ENCODE results near the gene OPCML.

OPCML gene

GRCh38 chr11:133019545-133020371 is 512.5 kb downstream of the OPCML start:
- Mint-ChIP-seq H3K4me3 (no peak overlapping the region), H3K9me3 (no peaks in the 10 kb centered on the region), H3K36me3 (ENCODE audit: low read depth) (no peaks in the 10 kb centered on the region), H3K27me3 (no peaks in the 10 kb centered on the region), H3K27ac (no peak overlapping the region), H3K4me1 (ENCODE audit: low read depth) (no peaks in the 10 kb centered on the region)
- intact Hi-C loops (cut with micrococcal nuclease): no loop called here

- no peaks in the 10 kb centered on the region for H3K27me3 Mint-ChIP-seq
- no peak overlapping the region for H3K4me3 Mint-ChIP-seq
- no peaks in the 10 kb centered on the region for H3K36me3 Mint-ChIP-seq (ENCODE audit: low read depth)
- no peaks in the 10 kb centered on the region for H3K9me3 Mint-ChIP-seq
- H3K27ac Mint-ChIP-seq: no peak overlapping the region
- H3K4me1 Mint-ChIP-seq (ENCODE audit: low read depth): no peaks in the 10 kb centered on the region
- intact Hi-C loops (cut with micrococcal nuclease): no loop called here
These were observed 516.8 kb downstream of the OPCML start for GRCh38 chr11:133015457-133015856.

GRCh38 chr11:133014337-133014736 is 518.0 kb downstream of the OPCML start:
- Mint-ChIP-seq H3K36me3 (ENCODE audit: low read depth) (no peaks in the 10 kb centered on the region), H3K9me3 (no peaks in the 10 kb centered on the region), H3K27me3 (no peaks in the 10 kb centered on the region), H3K27ac (no peak overlapping the region), H3K4me3 (no peak overlapping the region), H3K4me1 (ENCODE audit: low read depth) (no peaks in the 10 kb centered on the region)
- intact Hi-C loops (cut with micrococcal nuclease): no loop called here

- no peak overlapping the region for H3K27ac Mint-ChIP-seq
- no peaks in the 10 kb centered on the region for H3K9me3 Mint-ChIP-seq
- H3K4me3 Mint-ChIP-seq: no peak overlapping the region
These were observed 519.5 kb downstream of the OPCML start for GRCh38 chr11:133012803-133013202.

GRCh38 chr11:133011604-133012003 is 520.7 kb downstream of the OPCML start:
- no peak overlapping the region for H3K27ac Mint-ChIP-seq
- H3K4me1 Mint-ChIP-seq (ENCODE audit: low read depth): no peaks in the 10 kb centered on the region
- H3K9me3 Mint-ChIP-seq: no peaks in the 10 kb centered on the region
- no peak overlapping the region for H3K4me3 Mint-ChIP-seq
- H3K27me3 Mint-ChIP-seq: no peaks in the 10 kb centered on the region
- intact Hi-C loops (cut with micrococcal nuclease): no loop called here
- H3K36me3 Mint-ChIP-seq (ENCODE audit: low read depth): no peaks in the 10 kb centered on the region

More at GRCh38 chr11:133012803-133013202, 519.5 kb downstream of the OPCML start:
- Mint-ChIP-seq H3K36me3 (ENCODE audit: low read depth) (no peaks in the 10 kb centered on the region), H3K4me1 (ENCODE audit: low read depth) (no peaks in the 10 kb centered on the region), H3K27me3 (no peaks in the 10 kb centered on the region)
- intact Hi-C loops (cut with micrococcal nuclease): no loop called here

GRCh38 chr11:133007027-133007584 is 525.2 kb downstream of the OPCML start:
- Mint-ChIP-seq H3K4me3 (no peak overlapping the region), H3K9me3 (peaks cover 13% of the 10 kb centered on the region), H3K36me3 (ENCODE audit: low read depth) (no peaks in the 10 kb centered on the region), H3K27ac (no peak overlapping the region), H3K4me1 (ENCODE audit: low read depth) (no peaks in the 10 kb centered on the region), H3K27me3 (no peaks in the 10 kb centered on the region)
- intact Hi-C loops (cut with micrococcal nuclease): no loop called here

GRCh38 chr11:133004369-133004768 is 527.9 kb downstream of the OPCML start:
- intact Hi-C loops (cut with micrococcal nuclease): no loop called here
- H3K4me1 Mint-ChIP-seq (ENCODE audit: low read depth): no peaks in the 10 kb centered on the region
- H3K27me3 Mint-ChIP-seq: no peaks in the 10 kb centered on the region
- H3K4me3 Mint-ChIP-seq: no peak overlapping the region
- no peaks in the 10 kb centered on the region for H3K36me3 Mint-ChIP-seq (ENCODE audit: low read depth)
- no peak overlapping the region for H3K27ac Mint-ChIP-seq
- peaks cover 22% of the 10 kb centered on the region for H3K9me3 Mint-ChIP-seq

GRCh38 chr11:132999516-132999915 is 532.8 kb downstream of the OPCML start:
- intact Hi-C loops (cut with micrococcal nuclease): no loop called here
- H3K4me3 Mint-ChIP-seq: no peak overlapping the region

GRCh38 chr11:132999031-132999430 is 533.3 kb downstream of the OPCML start:
- Mint-ChIP-seq H3K4me1 (ENCODE audit: low read depth) (no peaks in the 10 kb centered on the region), H3K9me3 (peaks cover 9% of the 10 kb centered on the region), H3K27me3 (peaks cover 5% of the 10 kb centered on the region), H3K4me3 (no peak overlapping the region), H3K27ac (no peak overlapping the region), H3K36me3 (ENCODE audit: low read depth) (no peaks in the 10 kb centered on the region)
- intact Hi-C loops (cut with micrococcal nuclease): no loop called here

More at GRCh38 chr11:132999516-132999915, 532.8 kb downstream of the OPCML start:
- H3K36me3 Mint-ChIP-seq (ENCODE audit: low read depth): no peaks in the 10 kb centered on the region
- no peak overlapping the region for H3K27ac Mint-ChIP-seq
- peaks cover 2% of the 10 kb centered on the region for H3K27me3 Mint-ChIP-seq
- H3K9me3 Mint-ChIP-seq: peaks cover 14% of the 10 kb centered on the region
- H3K4me1 Mint-ChIP-seq (ENCODE audit: low read depth): no peaks in the 10 kb centered on the region

- intact Hi-C loops (cut with micrococcal nuclease): no loop called here
- Mint-ChIP-seq H3K9me3 (peaks cover 8% of the 10 kb centered on the region), H3K4me1 (ENCODE audit: low read depth) (no peaks in the 10 kb centered on the region), H3K36me3 (ENCODE audit: low read depth) (no peaks in the 10 kb centered on the region), H3K4me3 (no peak overlapping the region), H3K27me3 (peaks cover 14% of the 10 kb centered on the region), H3K27ac (no peak overlapping the region)
These were observed 534.9 kb downstream of the OPCML start for GRCh38 chr11:132997396-132997795.

GRCh38 chr11:132994966-132995365 is 537.3 kb downstream of the OPCML start:
- H3K27ac Mint-ChIP-seq: no peak overlapping the region
- intact Hi-C loops (cut with micrococcal nuclease): no loop called here
- peaks cover 14% of the 10 kb centered on the region for H3K27me3 Mint-ChIP-seq
- H3K4me3 Mint-ChIP-seq: no peak overlapping the region
- H3K9me3 Mint-ChIP-seq: no peaks in the 10 kb centered on the region
- H3K36me3 Mint-ChIP-seq (ENCODE audit: low read depth): no peaks in the 10 kb centered on the region
- H3K4me1 Mint-ChIP-seq (ENCODE audit: low read depth): no peaks in the 10 kb centered on the region

GRCh38 chr11:132993991-132994502 is 538.3 kb downstream of the OPCML start:
- Mint-ChIP-seq H3K27me3 (peaks cover 14% of the 10 kb centered on the region), H3K27ac (no peak overlapping the region), H3K9me3 (no peaks in the 10 kb centered on the region), H3K4me3 (no peak overlapping the region), H3K4me1 (ENCODE audit: low read depth) (no peaks in the 10 kb centered on the region), H3K36me3 (ENCODE audit: low read depth) (no peaks in the 10 kb centered on the region)
- intact Hi-C loops (cut with micrococcal nuclease): no loop called here

- no peaks in the 10 kb centered on the region for H3K36me3 Mint-ChIP-seq (ENCODE audit: low read depth)
- H3K4me1 Mint-ChIP-seq (ENCODE audit: low read depth): no peaks in the 10 kb centered on the region
- no peak overlapping the region for H3K4me3 Mint-ChIP-seq
- H3K27ac Mint-ChIP-seq: no peak overlapping the region
- peaks cover 14% of the 10 kb centered on the region for H3K27me3 Mint-ChIP-seq
- no peaks in the 10 kb centered on the region for H3K9me3 Mint-ChIP-seq
- intact Hi-C loops (cut with micrococcal nuclease): no loop called here
These were observed 539.3 kb downstream of the OPCML start for GRCh38 chr11:132992838-132993631.

GRCh38 chr11:132988411-132988810 is 543.9 kb downstream of the OPCML start:
- Mint-ChIP-seq H3K36me3 (ENCODE audit: low read depth) (no peaks in the 10 kb centered on the region), H3K9me3 (no peaks in the 10 kb centered on the region), H3K27ac (no peak overlapping the region), H3K4me1 (ENCODE audit: low read depth) (no peaks in the 10 kb centered on the region), H3K27me3 (peaks cover 2% of the 10 kb centered on the region), H3K4me3 (no peak overlapping the region)
- intact Hi-C loops (cut with micrococcal nuclease): no loop called here

Measured in dendritic cell treated with granulocyte-macrophage colony-stimulating factor and Interleukin-4, amounts not matched to agents 40 ng/mL and 50 ng/mL, for 4 days (primary cell).